K562 (cell line): ENCODE measurements around the gene COL4A1. TPM values are rescaled to one million over a fixed set of nuclear protein-coding genes. Genes with fewer than 3 reads are reported as not detected.

Experiments
- ATAC-seq: fragments of 200-7000 bp; cut with Tn5 transposase; 3 replicates; pipeline ENCODE4 v1.9.1; 2020; ENCODE audit warnings: moderate library complexity
- BruUV-seq: library from RNA; stranded (reverse); fragments of 400-500 nt; replicated peaks from 2 replicates; lab custom pipeline; 2021; lab: Mats Ljungman, UMichigan
- CTCF ChIA-PET: fragments of 300-600 bp; formaldehyde crosslinking; extraction: SDS; loops from one replicate; lab custom pipeline; 2021; ENCODE audit warnings: low intra/inter-chr PET ratio; lab: Yijun Ruan, JAX
- POLR2A ChIA-PET: fragments of 300-600, 350-650 bp; sonication (Branson Sonifier 250); formaldehyde crosslinking; extraction: SDS; loops from one replicate; lab custom pipeline; 2021; ENCODE audit warnings: antibody characterized with exemption, inconsistent platforms; lab: Yijun Ruan, JAX
- DNase-seq, 4 experiments: peaks; one replicate each; pipeline versions ENCODE4 v3.0.0 to v3.0.0-alpha.2; 2011 to 2018; ENCODE audit warnings: low spot score in 3 of 4, mixed read lengths in 3 of 4; ENCODE audit errors: extremely low read depth in 1 of 4
- FAIRE-seq: peaks from 2 replicates; lab custom pipeline; 2011; peaks lifted over from hg19 to GRCh38; lab: Jason Lieb, UNC
- H2AFZ ChIP-seq: 2 replicates; pipeline ENCODE4 v1.6.0; 2011; ENCODE audit warnings: low read depth, low read length, control low read depth, inconsistent platforms
- H3K27ac ChIP-seq: fragments of 200-600 bp; 3 replicates; pipeline ENCODE4 v1.8.0; 2011; ENCODE audit warnings: low read depth, mild to moderate bottlenecking, control low read depth, inconsistent platforms, low read length, moderate library complexity, mixed read lengths; ENCODE audit errors: extremely low read depth
- H3K27me3 ChIP-seq, 2 experiments: fragments of 300-600 bp in 1 of 2; 2 replicates in 1 of 2; 3 replicates in 1 of 2; pipeline versions ENCODE4 v1.6.0 to v1.8.0; 2011; ENCODE audit warnings: inconsistent platforms in 2 of 2, low read length in 2 of 2, mild to moderate bottlenecking in 1 of 2, mixed read lengths in 1 of 2, moderate library complexity in 1 of 2; ENCODE audit not compliant: control insufficient read depth in 2 of 2, insufficient read depth in 2 of 2
- H3K36me3 ChIP-seq: fragments of 300-600 bp; 3 replicates; pipeline ENCODE4 v1.8.0; 2011; ENCODE audit warnings: mild to moderate bottlenecking, low read length, inconsistent platforms; ENCODE audit not compliant: control insufficient read depth, insufficient read depth
- H3K4me1 ChIP-seq, 2 experiments: fragments of 200-600 bp in 1 of 2; replicated peaks in 1 of 2; 2 replicates in 1 of 2; 3 replicates in 1 of 2; pipeline versions ENCODE4 v1.5.1 to v1.8.0; 2011; ENCODE audit warnings: inconsistent platforms in 2 of 2, low read length in 2 of 2, mild to moderate bottlenecking in 1 of 2, mixed read lengths in 1 of 2, moderate library complexity in 1 of 2; ENCODE audit not compliant: control insufficient read depth in 2 of 2, insufficient read depth in 2 of 2
- H3K4me2 ChIP-seq: 2 replicates; pipeline ENCODE4 v1.6.1; 2011; ENCODE audit warnings: low read length, control low read depth, inconsistent platforms, mixed read lengths; ENCODE audit not compliant: insufficient read depth
- H3K4me3 ChIP-seq: fragments of 200-600 bp; sonication (generic), shearing (Covaris generic); 2 replicates; pipeline ENCODE4 v1.5.1; 2016; ENCODE audit warnings: control low read depth, inconsistent platforms
- H3K79me2 ChIP-seq: fragments of 200-600 bp; 3 replicates; pipeline ENCODE4 v1.8.0; 2011; ENCODE audit warnings: low read length, inconsistent platforms; ENCODE audit not compliant: control insufficient read depth, insufficient read depth
- H3K9ac ChIP-seq, 2 experiments: 2 replicates each; pipeline versions ENCODE4 v1.6.0 to v1.6.1; 2011; ENCODE audit warnings: low read depth in 2 of 2, low read length in 2 of 2, control low read depth in 1 of 2, inconsistent platforms in 1 of 2, mild to moderate bottlenecking in 1 of 2, mixed read lengths in 1 of 2; ENCODE audit not compliant: insufficient read depth in 1 of 2
- H3K9me1 ChIP-seq: one replicate; pipeline ENCODE4 v1.6.0; 2011; ENCODE audit warnings: inconsistent platforms, mild to moderate bottlenecking, low read length, moderate library complexity; ENCODE audit not compliant: control insufficient read depth, insufficient read depth
- H3K9me3 ChIP-seq: replicated peaks from 2 replicates; pipeline ENCODE4 v1.5.1; 2011; ENCODE audit warnings: low read depth, low read length, inconsistent platforms; ENCODE audit not compliant: control insufficient read depth, insufficient read depth
- H4K20me1 ChIP-seq: replicated peaks from 2 replicates; pipeline ENCODE4 v1.6.1; 2011; ENCODE audit warnings: low read length, inconsistent platforms, mixed read lengths; ENCODE audit not compliant: control insufficient read depth, insufficient read depth
- CBFB ChIP-seq: sonication (generic); formaldehyde crosslinking; IDR thresholded peaks from 2 replicates; pipeline ENCODE4 v1.4.0; 2020; ENCODE audit warnings: mild to moderate bottlenecking, missing genetic modification reagents
- DDX20 ChIP-seq: fragments of 450-650 bp; IDR thresholded peaks from 2 replicates; pipeline ENCODE4 v1.6.1; 2016; ENCODE audit warnings: missing genetic modification characterization, low read depth, mild to moderate bottlenecking, missing compliant biosample characterization, moderate library complexity
- FOXJ3 ChIP-seq: sonication (generic); formaldehyde crosslinking; IDR thresholded peaks from 2 replicates; pipeline ENCODE4 v1.4.0; 2020; ENCODE audit warnings: mild to moderate bottlenecking, missing genetic modification reagents
- MEF2D ChIP-seq: conservative IDR thresholded peaks from 2 replicates; pipeline ENCODE4 v1.6.1; 2016; ENCODE audit warnings: low read depth, missing genetic modification characterization, missing compliant biosample characterization
- NEUROD1 ChIP-seq: fragments of 150-350 bp; IDR thresholded peaks from 2 replicates; pipeline ENCODE4 v1.6.1; 2014; ENCODE audit warnings: borderline replicate concordance, low read length, low read depth; ENCODE audit not compliant: partially characterized antibody
- PHF20 ChIP-seq: fragments of 450-650 bp; IDR thresholded peaks from 2 replicates; pipeline ENCODE4 v1.6.1; 2018; ENCODE audit not compliant: partially characterized antibody
- PML ChIP-seq: IDR thresholded peaks from 2 replicates; pipeline ENCODE4 v1.6.1; 2012; ENCODE audit warnings: low read length, inconsistent platforms
- RNF219 ChIP-seq: fragments of 250-450 bp; sonication (Bioruptor Pico); IDR thresholded peaks from 2 replicates; pipeline ENCODE4 v1.5.0; 2022; ENCODE audit warnings: mild to moderate bottlenecking
- SMARCE1 ChIP-seq: fragments of 450-650 bp; IDR thresholded peaks from 2 replicates; pipeline ENCODE4 v1.7.1; 2016; ENCODE audit warnings: mild to moderate bottlenecking
- ZNF217 ChIP-seq: sonication (generic); formaldehyde crosslinking; IDR thresholded peaks from 2 replicates; pipeline ENCODE4 v1.8.0; 2022; ENCODE audit warnings: mild to moderate bottlenecking, missing genetic modification reagents
- ZNF277 ChIP-seq: fragments of 250-450 bp; sonication (Bioruptor Pico); IDR thresholded peaks from 2 replicates; pipeline ENCODE4 v1.8.0; 2022; ENCODE audit warnings: inconsistent platforms, mild to moderate bottlenecking, moderate library complexity, borderline replicate concordance
- ZNF384 ChIP-seq: IDR thresholded peaks from 2 replicates; pipeline ENCODE4 v1.6.1; 2012; ENCODE audit warnings: low read depth, low read length, improper control_type of control experiment
- WGBS: fragments of 100-300 bp; shearing (Covaris generic); methylation state at CpG from one replicate; pipeline ENCODE4 v1.1.6; 2016; ENCODE audit warnings: low coverage, mixed read lengths; ENCODE audit not compliant: insufficient coverage; ENCODE audit errors: missing lambda C conversion rate; 5-methylcytosine and 5-hydroxymethylcytosine counted together
- in situ Hi-C: fragments of 300-500 bp; cut with MboI; formaldehyde crosslinking; loops from 4 replicates; pipeline ENCODE4 v1.15.0; 2018; ENCODE audit warnings: inconsistent platforms, mixed read lengths
- intact Hi-C: fragments of 100-400 bp; cut with micrococcal nuclease; formaldehyde crosslinking; loops from 2 replicates; pipeline ENCODE4 v1.14.2; 2022
- polyA plus RNA-seq, 8 experiments: library from polyadenylated mRNA; depleted of rRNA in 4 of 8; stranded (reverse) in 5 of 8; unstranded in 3 of 8; fragments of >200 nt; fragmentation: Nextera tagmentation in 2 of 8; fragmentation: Illumina TruSeq in 1 of 8; extraction: Ambion mirVana in 2 of 8; extraction: Trizol in 1 of 8; gene quantifications; 2 replicates each; pipeline versions ENCODE4 v1.2.1 to v1.2.3, GENCODE V29; 2011 to 2014; ENCODE audit warnings: inconsistent platforms in 1 of 8, missing spikeins in 1 of 8
- total RNA-seq, 7 experiments: library from RNA; depleted of rRNA in 6 of 7; stranded (reverse); fragments of >200 nt in 6 of 7; fragmentation: Illumina TruSeq in 2 of 7; extraction: Trizol in 2 of 7; gene quantifications; 2 replicates each; pipeline versions ENCODE4 v1.2.1 to v1.2.3, GENCODE V29; 2011 to 2021; ENCODE audit warnings: low replicate concordance in 1 of 7

COL4A1 gene
- total and polyA plus RNA-seq, 9 of the 15 experiments (the other 6 are each of a cell fraction or from before 2014, with no cell fraction given): 0.35 TPM; not detected in 8

DNA sequence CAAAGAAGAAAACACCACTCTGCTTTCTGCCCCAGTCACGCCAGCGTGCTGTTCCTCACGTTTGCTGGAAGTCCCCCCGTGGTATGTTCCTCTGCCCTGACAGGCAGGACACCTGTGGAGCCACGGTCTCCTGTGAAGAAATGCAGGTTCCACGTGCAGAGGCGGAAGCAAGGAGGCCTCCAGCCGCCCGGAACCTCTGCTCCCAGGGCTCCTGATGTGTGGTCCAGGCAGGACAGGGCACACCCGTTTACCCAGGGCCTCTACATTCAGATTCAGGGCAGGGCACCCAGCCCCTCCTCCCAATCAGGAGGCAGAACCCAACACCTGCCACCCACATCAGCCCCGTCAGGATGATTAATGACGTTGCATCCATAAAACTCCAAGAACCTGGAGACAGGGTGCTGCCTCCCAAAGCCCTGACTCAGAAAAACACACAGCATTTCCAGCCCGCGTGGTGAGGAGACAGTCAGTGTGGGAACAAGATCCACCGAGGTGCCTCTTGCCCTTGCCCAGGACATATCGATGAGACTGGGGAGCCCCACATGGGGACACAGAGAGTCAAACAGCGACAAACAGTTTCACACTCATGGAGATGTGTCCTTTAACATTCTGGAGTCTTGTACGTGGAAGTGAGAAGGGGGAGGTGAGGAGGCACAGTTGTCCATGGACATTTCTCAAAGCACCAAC lies 76.2 kb downstream of the COL4A1 start:
- ChIA-PET CTCF (no interaction called here), POLR2A (no interaction called here)
- H3K27me3 ChIP-seq: peaks cover 2 to 26% of the 10 kb centered on the region in 2 experiments; a peak in 4 of 5 replicates
- no peak overlapping the region for H3K4me2 ChIP-seq
- no peak overlapping the region for H3K9ac ChIP-seq
- H3K4me3 ChIP-seq: no peak overlapping the region
- no peaks in the 10 kb centered on the region for H4K20me1 ChIP-seq
- no peak for TF ChIP-seq MEF2D (tag)
- WGBS: under 1% methylated on average over 17 of the region's 18 CpGs
- H2AFZ ChIP-seq: no peak overlapping the region
- ATAC-seq: no peak
- no peaks in the 10 kb centered on the region for H3K36me3 ChIP-seq
- intact Hi-C loops (no loop called here), in situ Hi-C loops (no loop called here)
- H3K27ac ChIP-seq: no peak overlapping the region
- H3K9me3 ChIP-seq: no peaks in the 10 kb centered on the region
- BruUV-seq: no TSS peak
- no peaks in the 10 kb centered on the region for H3K9me1 ChIP-seq
- DNase-seq: no peak
- H3K4me1 ChIP-seq: no peaks in the 10 kb centered on the region
- H3K79me2 ChIP-seq: no peaks in the 10 kb centered on the region
- FAIRE-seq: no peak

GRCh38 chr13:110229905-110230563 lies 76.9 kb downstream of the COL4A1 start:
- H3K9me1 ChIP-seq: no peaks in the 10 kb centered on the region
- no peak overlapping the region for H2AFZ ChIP-seq
- CTCF ChIA-PET: no interaction called here
- H3K4me1 ChIP-seq: no peaks in the 10 kb centered on the region
- H3K27me3 ChIP-seq: peaks cover 2 to 26% of the 10 kb centered on the region in 2 experiments; a peak in 4 of 5 replicates
- DNase-seq (no peak), FAIRE-seq (no peak), ATAC-seq (no peak)
- H3K9me3 ChIP-seq: no peaks in the 10 kb centered on the region
- POLR2A ChIA-PET: interaction anchor here (0.7 kb wide), 1 partner anchor 79 kb away, joined by 4 read pairs; no protein-coding TSS in a partner anchor
- in situ Hi-C loops: no loop called here
- H3K4me2 ChIP-seq: no peak overlapping the region
- WGBS: 4% methylated on average over 13 of the region's 16 CpGs
- no peak overlapping the region for H3K9ac ChIP-seq
- H3K4me3 ChIP-seq: no peak overlapping the region
- BruUV-seq: no TSS peak
- intact Hi-C loops: no loop called here
- no peak overlapping the region for H3K27ac ChIP-seq
- no peaks in the 10 kb centered on the region for H3K79me2 ChIP-seq
- H3K36me3 ChIP-seq: no peaks in the 10 kb centered on the region
- H4K20me1 ChIP-seq: no peaks in the 10 kb centered on the region
- TF ChIP-seq FOXJ3 (no peak), ZNF277 (no peak), NEUROD1 (no peak), PHF20 (no peak), DDX20 (tag) (no peak), PML (no peak), ZNF217 (CRISPR knock-in tag) (no peak), RNF219 (CRISPR knock-in tag) (no peak), SMARCE1 (no peak), ZNF384 (no peak), CBFB (CRISPR knock-in tag) (no peak)
